NCI-H460 (cell line): ENCODE data around the gene PCDHA1. TPM values are rescaled to one million over a fixed set of nuclear protein-coding genes. Genes with fewer than 3 reads are reported as not detected.
"Not testable (repeated sequence)": the region's sequence is repeated elsewhere in the genome, so short reads cannot be mapped to it uniquely, and the experiment has no call there.

ENCODE experiments used
- DNase-seq: peaks from one replicate; pipeline ENCODE4 v3.0.0-alpha.2; 2016; ENCODE audit warnings: low read depth; ENCODE audit errors: extremely low read depth
- total RNA-seq: library from RNA; depleted of rRNA; stranded (reverse); fragments of >200 nt; shearing (Covaris generic); gene quantifications from 2 replicates; pipeline ENCODE4 v1.2.3, GENCODE V29; 2014

Gene PCDHA1
- total RNA-seq, 1 experiment from 2014 or later = 0.07 TPM

GRCh38 chr5:140806834-140807775 lies 21.2 kb downstream of the PCDHA1 start, which contains the start of gene PCDHA4:
PCDHA4 (plus strand) TSS chr5:140807068.
- peak; percentile 14 for DNase-seq

GRCh38 chr5:140808241-140808888 lies 22.4 kb downstream of the PCDHA1 start:
- not testable (repeated sequence) for DNase-seq

GRCh38 chr5:140808889-140809291 lies 22.9 kb downstream of the PCDHA1 start:
- no peak for DNase-seq

GRCh38 chr5:140821375-140822280 lies 35.7 kb downstream of the PCDHA1 start, which contains the start of gene PCDHA5:
PCDHA5 (plus strand) TSS chr5:140821613.
- peak; percentile 17 for DNase-seq

- DNase-seq = no peak
Observed at GRCh38 chr5:140822281-140822629, 36.3 kb downstream of the PCDHA1 start.

- not testable (repeated sequence) for DNase-seq
Observed at GRCh38 chr5:140822969-140823368, 37.0 kb downstream of the PCDHA1 start.

- DNase-seq = no peak
Observed at GRCh38 chr5:140823475-140823874, 37.5 kb downstream of the PCDHA1 start.

- DNase-seq = no peak
Observed at GRCh38 chr5:140827704-140828361, 41.9 kb downstream of the PCDHA1 start, which contains the start of gene PCDHA6. PCDHA6 (plus strand) TSS chr5:140827960; CDS start chr5:140828092, 132 bp downstream.

- no peak for DNase-seq
Observed at GRCh38 chr5:140828362-140828737, 42.4 kb downstream of the PCDHA1 start.

GRCh38 chr5:140829511-140830501 lies 43.9 kb downstream of the PCDHA1 start:
- not testable (repeated sequence) for DNase-seq

GRCh38 chr5:140833993-140834392 lies 48.1 kb downstream of the PCDHA1 start, which contains the start of gene PCDHA7:
PCDHA7 (plus strand) TSS chr5:140834269; CDS start chr5:140834384, 115 bp downstream.
- DNase-seq = peak; percentile 26

GRCh38 chr5:140834439-140835008 lies 48.6 kb downstream of the PCDHA1 start:
- DNase-seq = not testable (repeated sequence)

- DNase-seq = no peak
Observed at GRCh38 chr5:140835622-140836510, 49.9 kb downstream of the PCDHA1 start.

GRCh38 chr5:140840978-140841962 lies 55.3 kb downstream of the PCDHA1 start, which contains the start of gene PCDHA8:
PCDHA8 (plus strand) TSS chr5:140841187; CDS start chr5:140841322, 135 bp downstream.
- DNase-seq = peak; percentile 46

GRCh38 chr5:140842798-140843733 lies 57.1 kb downstream of the PCDHA1 start:
- DNase-seq = no peak
